Peyer's patch (tissue), 4 donors: ENCODE data around the gene ZBTB47.

Experiments used
- POLR2A ChIP-seq, 2 donors: fragments of 450-650 bp; IDR thresholded peaks; one replicate each; pipeline ENCODE4 v1.5.1; 2017; ENCODE audit warnings: antibody characterized with exemption in 2 of 2, mild to moderate bottlenecking in 2 of 2, moderate library complexity in 2 of 2
- TF ChIP-seq, protein P1 (sequence below), 6 experiments: fragments of 450-650 bp in 4 of 6; fragments of 200-600 bp in 2 of 6; sonication (generic) in 1 of 6; IDR thresholded peaks; one replicate each; pipeline ENCODE4 v1.5.1; 2017 to 2019; ENCODE audit warnings: antibody characterized with exemption in 6 of 6, mild to moderate bottlenecking in 3 of 6, moderate library complexity in 1 of 6

DNA sequence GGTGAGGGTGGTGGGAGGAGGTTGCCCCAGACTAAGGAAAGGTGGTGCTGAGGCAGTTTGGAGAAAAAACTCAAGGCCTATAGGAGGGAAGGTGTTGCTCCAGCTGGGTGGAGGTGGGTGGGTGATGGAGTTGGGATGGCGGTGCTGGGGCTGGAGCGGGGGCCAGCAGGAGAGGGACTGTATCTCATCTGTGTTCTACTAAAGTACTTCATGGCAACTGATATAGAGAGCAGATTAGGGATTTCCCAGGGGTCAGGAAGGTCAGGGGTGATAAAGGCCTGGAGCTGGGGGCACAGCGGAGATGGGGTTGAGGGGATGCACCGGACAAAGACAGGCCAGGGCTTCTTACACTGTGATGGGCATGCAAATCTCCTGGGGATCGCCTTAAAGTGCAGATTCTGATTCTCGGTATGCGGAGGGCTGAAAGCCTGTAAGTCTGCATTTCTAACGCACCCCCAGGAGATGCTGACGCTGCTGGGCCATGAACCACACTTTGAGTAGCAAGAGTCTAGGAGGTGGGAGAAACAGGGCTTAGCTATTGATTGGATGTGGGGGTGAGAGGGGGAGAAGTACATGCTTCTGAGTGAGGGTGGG lies 36.0 kb downstream of the ZBTB47 start:
- TF ChIP-seq, protein P1, sequence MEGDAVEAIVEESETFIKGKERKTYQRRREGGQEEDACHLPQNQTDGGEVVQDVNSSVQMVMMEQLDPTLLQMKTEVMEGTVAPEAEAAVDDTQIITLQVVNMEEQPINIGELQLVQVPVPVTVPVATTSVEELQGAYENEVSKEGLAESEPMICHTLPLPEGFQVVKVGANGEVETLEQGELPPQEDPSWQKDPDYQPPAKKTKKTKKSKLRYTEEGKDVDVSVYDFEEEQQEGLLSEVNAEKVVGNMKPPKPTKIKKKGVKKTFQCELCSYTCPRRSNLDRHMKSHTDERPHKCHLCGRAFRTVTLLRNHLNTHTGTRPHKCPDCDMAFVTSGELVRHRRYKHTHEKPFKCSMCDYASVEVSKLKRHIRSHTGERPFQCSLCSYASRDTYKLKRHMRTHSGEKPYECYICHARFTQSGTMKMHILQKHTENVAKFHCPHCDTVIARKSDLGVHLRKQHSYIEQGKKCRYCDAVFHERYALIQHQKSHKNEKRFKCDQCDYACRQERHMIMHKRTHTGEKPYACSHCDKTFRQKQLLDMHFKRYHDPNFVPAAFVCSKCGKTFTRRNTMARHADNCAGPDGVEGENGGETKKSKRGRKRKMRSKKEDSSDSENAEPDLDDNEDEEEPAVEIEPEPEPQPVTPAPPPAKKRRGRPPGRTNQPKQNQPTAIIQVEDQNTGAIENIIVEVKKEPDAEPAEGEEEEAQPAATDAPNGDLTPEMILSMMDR (IDR thresholded peaks at IDR 0.05): no peak
- no peak for TF ChIP-seq POLR2A (IDR thresholded peaks at IDR 0.05)
